HG03108 (cell line): ENCODE measurements around the gene RSAD1.

Source experiments
- ATAC-seq: cut with Tn5 transposase; IDR thresholded peaks from one replicate; pipeline ENCODE4 v1.9.1; 2021; ENCODE audit warnings: moderate library complexity; ENCODE audit not compliant: unreplicated experiment

Gene RSAD1

GRCh38 chr17:50488880-50489279 lies 10.2 kb downstream of the RSAD1 start:
- ATAC-seq: no peak

DNA sequence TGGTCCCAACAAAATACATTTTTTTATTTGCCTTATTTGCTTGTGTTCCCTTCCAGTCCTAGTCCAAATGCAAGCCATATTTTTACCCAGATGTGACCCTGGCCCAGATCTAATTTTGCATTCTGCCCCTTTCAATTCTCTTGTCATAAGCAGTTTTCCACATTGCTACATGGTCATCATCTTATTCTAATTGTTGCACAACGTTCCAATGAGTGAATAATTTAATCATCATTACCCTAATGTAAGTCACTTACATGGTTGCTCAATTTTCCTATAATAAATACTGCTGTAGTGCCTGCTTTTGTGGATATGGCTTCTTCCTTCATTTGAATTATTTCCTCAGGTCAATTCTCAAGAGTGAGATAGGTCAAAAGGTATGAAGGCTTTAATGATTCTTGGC lies 12.8 kb downstream of the RSAD1 start:
- ATAC-seq: no peak

DNA sequence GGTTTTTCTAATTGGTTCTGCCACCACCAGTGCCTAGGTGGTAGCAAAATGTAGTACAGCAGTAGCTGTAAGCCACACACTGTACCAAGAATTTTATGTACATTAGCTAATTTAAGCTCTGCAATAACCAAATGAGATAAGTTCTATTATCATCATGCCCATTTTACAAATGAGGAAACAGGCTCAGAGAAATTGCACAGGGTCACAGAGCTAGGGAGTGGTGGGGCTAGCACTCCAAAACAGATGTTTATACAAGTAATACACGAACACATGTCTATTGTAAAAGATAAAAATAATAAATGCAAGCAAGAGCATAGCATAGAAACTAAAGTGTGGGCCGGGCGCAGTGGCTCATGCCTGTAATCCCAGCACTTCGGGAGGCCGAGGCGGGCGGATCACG lies 13.6 kb downstream of the RSAD1 start:
- no peak for ATAC-seq

DNA sequence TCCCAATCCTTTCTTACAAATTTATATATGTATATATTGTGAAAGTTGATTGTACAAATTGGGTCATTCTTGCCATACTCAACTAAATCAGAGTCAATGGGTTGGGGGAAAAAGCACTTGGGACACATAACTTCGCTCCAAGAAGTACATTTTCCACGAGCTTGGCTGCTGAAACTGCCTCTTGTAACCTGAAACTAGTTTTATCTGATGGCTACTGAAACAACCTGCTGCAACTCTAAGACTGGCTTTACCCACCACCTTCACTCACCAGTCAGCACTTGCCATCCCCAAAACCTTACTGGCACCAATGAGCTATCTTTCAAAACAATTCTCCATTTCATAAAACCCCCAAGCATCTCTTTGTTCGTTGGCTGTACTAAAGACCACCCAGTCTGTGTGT lies 15.1 kb downstream of the RSAD1 start:
- ATAC-seq: no peak

GRCh38 chr17:50495217-50495823 lies 16.7 kb downstream of the RSAD1 start:
- ATAC-seq: no peak

- ATAC-seq: no peak
Observed at GRCh38 chr17:50495918-50496317, 17.3 kb downstream of the RSAD1 start.

- ATAC-seq: no peak
Observed at GRCh38 chr17:50498021-50498874, 19.6 kb downstream of the RSAD1 start.

DNA sequence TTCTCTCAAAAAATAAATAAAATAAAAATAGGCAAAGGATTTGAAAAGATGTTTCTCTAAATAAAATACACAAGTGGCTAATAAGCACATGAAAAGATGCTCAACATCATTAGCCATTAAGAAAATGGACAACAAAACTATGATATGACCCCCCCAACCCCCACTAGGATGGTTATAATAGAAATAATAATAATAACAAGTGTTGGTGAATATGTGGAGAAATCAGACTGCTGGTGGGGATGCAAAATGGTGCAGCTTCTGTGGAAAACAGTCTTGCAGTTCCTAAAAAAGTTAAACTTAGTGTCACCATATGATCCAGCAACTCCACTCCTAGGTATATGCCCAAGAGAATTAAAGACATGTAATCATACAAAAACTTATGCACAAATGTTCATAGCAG lies 20.6 kb downstream of the RSAD1 start:
- no peak for ATAC-seq

GRCh38 chr17:50499721-50500120 lies 21.1 kb downstream of the RSAD1 start:
- no peak for ATAC-seq

DNA sequence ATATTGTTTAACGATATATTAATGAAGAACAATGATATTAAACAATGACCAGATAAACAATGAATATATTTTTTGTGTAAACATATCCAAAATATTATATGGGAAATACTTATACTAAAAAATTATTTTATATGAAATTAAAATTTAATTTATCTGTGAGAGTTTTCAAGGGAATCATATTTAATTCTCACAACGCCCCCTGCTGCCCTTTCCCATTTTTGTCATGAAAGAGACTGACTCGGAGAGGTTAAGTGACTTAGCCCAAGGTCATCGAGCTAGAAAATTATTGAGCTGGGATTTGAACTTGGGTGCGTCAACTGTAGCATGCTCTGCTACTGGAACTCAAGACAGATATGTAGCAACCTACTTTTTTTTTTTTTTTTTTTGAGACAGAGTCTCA lies 22.4 kb downstream of the RSAD1 start:
- no peak for ATAC-seq

DNA sequence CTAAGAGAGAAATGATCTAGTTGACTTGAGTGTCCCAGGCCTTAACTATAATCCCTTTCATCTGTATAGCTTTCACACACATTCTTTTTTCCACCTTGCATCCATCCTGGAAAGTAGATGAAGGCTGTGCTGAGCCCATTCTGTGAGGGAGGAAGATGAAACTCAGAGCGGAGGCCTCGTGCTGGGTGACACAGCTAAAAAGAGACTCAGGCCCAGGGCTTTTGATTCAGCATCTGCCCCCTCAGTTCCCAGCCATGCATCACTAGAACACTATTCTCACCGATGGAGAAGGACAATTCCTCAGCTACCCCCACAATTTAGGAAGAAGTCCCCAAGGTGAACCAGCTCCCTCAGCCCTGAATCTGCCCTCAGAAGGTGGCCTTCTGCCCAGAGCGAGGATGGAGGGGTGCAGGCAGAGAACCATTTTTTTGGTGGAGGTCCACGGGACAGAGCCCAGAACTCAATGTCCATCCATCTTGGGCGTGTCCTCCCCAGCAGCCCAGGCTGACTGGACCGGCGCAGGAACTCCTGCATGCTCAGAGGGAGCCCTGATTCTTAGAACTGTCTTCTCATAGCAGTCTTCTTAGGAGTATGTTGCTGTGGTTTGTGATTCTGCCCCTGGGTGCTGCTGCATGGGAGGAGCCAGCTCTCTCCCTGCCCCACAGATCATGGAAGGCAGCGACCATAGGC lies 23.8 kb downstream of the RSAD1 start:
- ATAC-seq: no peak

- no peak for ATAC-seq
Observed at GRCh38 chr17:50505591-50506130, 27.0 kb downstream of the RSAD1 start.

DNA sequence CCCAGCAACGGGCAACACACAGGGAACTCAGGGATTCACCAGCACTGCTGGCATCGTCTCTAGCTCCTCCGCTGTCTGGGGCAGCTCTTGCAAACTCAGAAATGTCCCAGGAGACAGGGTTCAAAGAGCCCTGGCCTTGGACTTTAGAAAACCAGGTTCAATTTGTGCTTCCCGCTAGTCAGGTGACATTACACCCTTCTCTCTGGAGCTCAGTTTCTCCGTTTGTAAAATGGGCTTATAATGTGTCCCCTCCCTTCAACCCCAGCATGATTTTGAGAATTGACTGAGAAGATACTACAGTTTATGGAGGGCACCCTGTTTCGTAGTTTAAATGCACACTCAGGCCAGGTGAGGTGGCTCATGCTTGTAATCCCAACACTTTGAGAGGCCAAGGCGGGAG lies 27.6 kb downstream of the RSAD1 start:
- ATAC-seq: no peak

DNA sequence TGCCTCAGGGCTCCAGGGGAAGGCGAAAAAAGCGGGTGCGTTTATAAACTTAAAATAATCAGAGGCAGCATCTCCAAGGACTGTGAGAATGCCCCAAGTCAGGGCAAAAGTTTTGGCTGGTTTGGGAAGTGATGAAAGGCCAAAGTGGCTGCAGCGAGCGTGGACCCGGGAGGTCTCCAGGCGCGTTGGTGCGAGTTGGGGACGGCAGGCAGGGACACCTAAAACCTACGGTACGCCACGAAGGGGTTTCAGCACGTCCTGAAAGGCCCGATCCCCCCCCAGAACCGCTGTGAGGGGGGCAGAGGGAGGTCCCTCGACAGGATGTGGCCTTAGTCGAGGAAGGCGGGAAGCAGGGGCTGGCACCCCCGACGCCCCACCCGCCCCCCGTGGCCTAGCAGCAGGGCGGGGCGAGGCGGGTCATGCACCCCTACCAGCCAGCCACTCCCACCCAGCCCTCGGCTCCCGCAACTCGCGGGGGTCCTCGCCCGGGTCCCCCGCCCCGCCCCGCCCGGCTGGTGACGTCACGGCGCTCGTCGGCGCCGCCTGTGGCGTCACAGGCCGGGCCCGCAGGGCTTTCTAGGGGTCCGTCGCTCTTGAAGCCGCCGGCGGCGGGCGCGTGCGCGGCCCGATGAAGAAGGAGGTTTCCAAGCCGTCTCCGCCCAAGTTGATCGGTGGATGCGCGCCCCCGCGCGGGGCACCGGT lies 29.4 kb downstream of the RSAD1 start, which contains the start of gene MYCBPAP:
Gene MYCBPAP, plus strand, starts transcription at position 569 of the 702 bp plus-strand sequence. CDS start 236 bp downstream, outside the sequence.
- no peak for ATAC-seq

GRCh38 chr17:50508573-50509460 lies 30.2 kb downstream of the RSAD1 start:
- no peak for ATAC-seq

GRCh38 chr17:50511058-50511457 lies 32.4 kb downstream of the RSAD1 start:
- ATAC-seq: peak; percentile 85

- no peak for ATAC-seq
Observed at GRCh38 chr17:50513495-50513894, 34.8 kb downstream of the RSAD1 start.

GRCh38 chr17:50514388-50514787 lies 35.7 kb downstream of the RSAD1 start:
- no peak for ATAC-seq

DNA sequence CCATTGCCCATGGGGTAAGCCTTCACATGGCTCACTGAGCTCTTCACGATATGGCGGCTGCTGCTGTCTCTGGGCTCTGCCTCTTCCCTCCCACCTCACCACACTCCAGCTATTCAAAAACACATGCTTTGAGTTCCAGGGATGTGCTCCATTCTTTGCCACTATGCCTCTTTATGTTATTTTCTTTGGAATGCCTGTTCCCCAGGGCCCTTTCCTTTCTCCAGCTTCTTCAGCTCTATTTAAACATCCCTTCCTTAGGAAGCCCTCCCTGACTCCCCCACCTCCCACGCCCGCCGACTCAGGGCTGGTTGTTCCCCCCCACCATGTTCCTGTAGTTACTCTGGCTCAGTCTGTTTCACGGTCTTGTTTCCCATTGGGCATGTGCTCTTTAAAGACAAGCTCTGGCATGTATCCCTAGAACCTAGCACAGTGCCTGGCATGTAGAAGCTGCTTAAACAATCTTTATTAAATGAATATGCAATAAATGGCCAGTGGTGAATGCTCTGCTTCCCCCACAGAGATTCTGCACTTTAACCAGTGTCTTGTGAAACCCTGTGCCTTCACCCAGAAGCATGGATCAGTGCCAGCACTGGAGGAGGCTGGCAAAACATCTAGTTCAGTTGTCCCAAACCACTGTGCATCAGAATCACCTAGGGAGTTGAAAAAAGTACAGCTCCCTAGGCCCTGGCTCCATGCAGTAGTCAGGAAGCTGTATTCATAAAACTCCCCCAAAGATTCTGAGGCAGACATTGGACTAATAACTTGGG lies 36.5 kb downstream of the RSAD1 start:
- no peak for ATAC-seq
